NCI-H510A treated with DMSO at 0.1 percent for 48 hours (cell line): ENCODE data around the gene FOXL3.
"Not testable (repeated sequence)": the region's sequence is repeated elsewhere in the genome, so short reads cannot be mapped to it uniquely, and the experiment has no call there.

Experiments used
- DNase-seq: peaks from one replicate; lab custom pipeline; 2025; lab: John Stamatoyannopoulos, UW

The FOXL3 gene

GRCh38 chr7:289209-289755 lies 688 bp upstream of the FOXL3 start:
- DNase-seq, result no peak

GRCh38 chr7:290554-291372 lies 793 bp downstream of the FOXL3 start:
- DNase-seq, result no peak

GRCh38 chr7:291373-292092 lies 1.6 kb downstream of the FOXL3 start:
- DNase-seq, result no peak

- DNase-seq, result no peak
Observed at GRCh38 chr7:292226-292625, 2.3 kb downstream of the FOXL3 start.

- no peak for DNase-seq
Observed at GRCh38 chr7:292826-293225, 2.9 kb downstream of the FOXL3 start.

- no peak for DNase-seq
Observed at GRCh38 chr7:293681-294439, 3.9 kb downstream of the FOXL3 start.

- DNase-seq, result no peak
Observed at GRCh38 chr7:294440-295154, 4.6 kb downstream of the FOXL3 start.

GRCh38 chr7:295155-296154 lies 5.5 kb downstream of the FOXL3 start:
- no peak for DNase-seq

- DNase-seq, result no peak
Observed at GRCh38 chr7:296373-296945, 6.5 kb downstream of the FOXL3 start.

GRCh38 chr7:297141-297540 lies 7.2 kb downstream of the FOXL3 start:
- not testable (repeated sequence) for DNase-seq

GRCh38 chr7:297611-298374 lies 7.8 kb downstream of the FOXL3 start:
- no peak for DNase-seq

- DNase-seq, result no peak
Observed at GRCh38 chr7:298375-298702, 8.4 kb downstream of the FOXL3 start.

GRCh38 chr7:298743-299142 lies 8.8 kb downstream of the FOXL3 start:
- DNase-seq, result no peak

GRCh38 chr7:299169-299568 lies 9.2 kb downstream of the FOXL3 start:
- no peak for DNase-seq

GRCh38 chr7:299628-300027 lies 9.7 kb downstream of the FOXL3 start:
- no peak for DNase-seq

GRCh38 chr7:300048-300447 lies 10.1 kb downstream of the FOXL3 start:
- DNase-seq, result no peak

GRCh38 chr7:300546-301290 lies 10.7 kb downstream of the FOXL3 start:
- no peak for DNase-seq

- DNase-seq, result no peak
Observed at GRCh38 chr7:301291-302053, 11.5 kb downstream of the FOXL3 start.
